Immature natural killer cell (primary cell): Measurements from ENCODE around the gene ARHGEF25. TPM values are rescaled to one million over a fixed set of nuclear protein-coding genes. Genes with fewer than 3 reads are reported as not detected.
A peak's percentile ranks its signal among the peaks of the same experiment; 100 is the strongest.

Source experiments
- DNase-seq, 3 donors: peaks; one replicate each; pipeline ENCODE4 v3.0.0; 2022; ENCODE audit warnings: mixed read lengths in 1 of 3
- H3K27ac Mint-ChIP-seq, 6 donors: one replicate each; pipeline ENCODE4 v1.8.0; 2020; ENCODE audit warnings: mixed read lengths in 6 of 6, mild to moderate bottlenecking in 5 of 6, inconsistent platforms in 4 of 6, moderate library complexity in 3 of 6
- H3K27me3 Mint-ChIP-seq, 3 donors: one replicate each; pipeline ENCODE4 v1.8.0; 2020 to 2021; ENCODE audit warnings: low read depth in 3 of 3, mild to moderate bottlenecking in 3 of 3, mixed read lengths in 3 of 3, moderate library complexity in 3 of 3, inconsistent platforms in 1 of 3
- H3K36me3 Mint-ChIP-seq, 3 donors: one replicate each; pipeline ENCODE4 v1.8.0; 2020; ENCODE audit warnings: mixed read lengths in 3 of 3, inconsistent platforms in 2 of 3, mild to moderate bottlenecking in 2 of 3
- H3K4me1 Mint-ChIP-seq, 2 donors: one replicate each; pipeline ENCODE4 v1.8.0; 2020; ENCODE audit warnings: inconsistent platforms in 2 of 2, mild to moderate bottlenecking in 2 of 2, mixed read lengths in 2 of 2, moderate library complexity in 1 of 2
- H3K4me3 Mint-ChIP-seq, 5 donors: one replicate each; pipeline ENCODE4 v1.8.0; 2020; ENCODE audit warnings: mild to moderate bottlenecking in 5 of 5, mixed read lengths in 5 of 5, inconsistent platforms in 3 of 5, moderate library complexity in 3 of 5
- H3K9me3 Mint-ChIP-seq, 6 donors: one replicate each; pipeline ENCODE4 v1.8.0; 2020; ENCODE audit warnings: mild to moderate bottlenecking in 6 of 6, mixed read lengths in 6 of 6, inconsistent platforms in 4 of 6, moderate library complexity in 3 of 6
- polyA plus RNA-seq, 3 donors: library from polyadenylated mRNA; unstranded; fragments of 300-500 nt; fragmentation: Illumina TruSeq; gene quantifications; one replicate each; pipeline ENCODE4 v1.2.3, GENCODE V29; 2021

ARHGEF25 gene
- polyA plus RNA-seq, 3 donors from 2014 or later: 0.27 TPM; not detected in 2

DNA sequence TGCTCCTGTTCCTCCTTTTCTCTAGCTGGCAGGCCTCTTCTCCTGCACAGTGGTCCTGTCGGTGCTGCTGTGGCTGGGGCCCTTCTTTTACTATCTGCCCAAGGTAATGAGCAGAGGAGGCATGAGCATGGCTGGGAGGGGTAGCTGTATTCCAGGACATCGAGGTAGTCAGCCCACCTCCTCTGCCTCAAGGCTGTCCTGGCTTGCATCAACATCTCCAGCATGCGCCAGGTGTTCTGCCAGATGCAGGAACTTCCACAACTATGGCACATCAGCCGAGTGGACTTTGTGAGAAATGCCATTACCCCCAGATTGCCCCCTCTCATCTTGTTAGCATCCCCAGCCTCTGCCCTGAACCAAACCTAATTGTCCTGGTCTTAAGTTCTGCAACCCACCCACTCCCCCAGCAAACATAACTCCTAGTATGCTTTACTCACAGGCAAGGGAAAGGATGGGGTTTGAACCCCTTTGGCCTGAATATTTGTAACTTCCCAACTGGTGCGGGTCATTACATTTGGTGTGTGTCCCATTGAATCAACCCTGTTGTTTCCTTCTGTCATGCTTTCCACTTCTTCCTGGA is 12.7 kb downstream of the ARHGEF25 start:
- Mint-ChIP-seq H3K27me3 (peaks cover 39 to 68% (median 41%) of the 10 kb centered on the region in 3 donors), H3K9me3 (no peaks in the 10 kb centered on the region), H3K27ac (no peak overlapping the region), H3K4me3 (peak overlapping the region in 1 of 5 donors; percentile 42), H3K36me3 (peaks cover 0 to 4% (median 0%) of the 10 kb centered on the region in 3 donors), H3K4me1 (peaks cover 32 to 38% of the 10 kb centered on the region in 2 donors)
- DNase-seq: no peak

- Mint-ChIP-seq H3K36me3 (peaks cover 0 to 4% (median 0%) of the 10 kb centered on the region in 3 donors), H3K9me3 (no peaks in the 10 kb centered on the region), H3K27me3 (peaks cover 38 to 64% (median 39%) of the 10 kb centered on the region in 3 donors), H3K4me3 (peak overlapping the region in 1 of 5 donors; percentile 42), H3K27ac (no peak overlapping the region), H3K4me1 (peaks cover 26 to 32% of the 10 kb centered on the region in 2 donors)
- no peak for DNase-seq
These were observed 13.4 kb downstream of the ARHGEF25 start for GRCh38 chr12:57624441-57625220.

- no peak for DNase-seq
- peaks cover 21 to 27% of the 10 kb centered on the region in 2 donors for H3K4me1 Mint-ChIP-seq
- no peaks in the 10 kb centered on the region for H3K9me3 Mint-ChIP-seq
- peaks cover 0 to 4% (median 0%) of the 10 kb centered on the region in 3 donors for H3K36me3 Mint-ChIP-seq
- peaks cover 36 to 64% (median 40%) of the 10 kb centered on the region in 3 donors for H3K27me3 Mint-ChIP-seq
- H3K27ac Mint-ChIP-seq: no peak overlapping the region
- no peak overlapping the region for H3K4me3 Mint-ChIP-seq
These were observed 14.2 kb downstream of the ARHGEF25 start for GRCh38 chr12:57625261-57626032.

DNA sequence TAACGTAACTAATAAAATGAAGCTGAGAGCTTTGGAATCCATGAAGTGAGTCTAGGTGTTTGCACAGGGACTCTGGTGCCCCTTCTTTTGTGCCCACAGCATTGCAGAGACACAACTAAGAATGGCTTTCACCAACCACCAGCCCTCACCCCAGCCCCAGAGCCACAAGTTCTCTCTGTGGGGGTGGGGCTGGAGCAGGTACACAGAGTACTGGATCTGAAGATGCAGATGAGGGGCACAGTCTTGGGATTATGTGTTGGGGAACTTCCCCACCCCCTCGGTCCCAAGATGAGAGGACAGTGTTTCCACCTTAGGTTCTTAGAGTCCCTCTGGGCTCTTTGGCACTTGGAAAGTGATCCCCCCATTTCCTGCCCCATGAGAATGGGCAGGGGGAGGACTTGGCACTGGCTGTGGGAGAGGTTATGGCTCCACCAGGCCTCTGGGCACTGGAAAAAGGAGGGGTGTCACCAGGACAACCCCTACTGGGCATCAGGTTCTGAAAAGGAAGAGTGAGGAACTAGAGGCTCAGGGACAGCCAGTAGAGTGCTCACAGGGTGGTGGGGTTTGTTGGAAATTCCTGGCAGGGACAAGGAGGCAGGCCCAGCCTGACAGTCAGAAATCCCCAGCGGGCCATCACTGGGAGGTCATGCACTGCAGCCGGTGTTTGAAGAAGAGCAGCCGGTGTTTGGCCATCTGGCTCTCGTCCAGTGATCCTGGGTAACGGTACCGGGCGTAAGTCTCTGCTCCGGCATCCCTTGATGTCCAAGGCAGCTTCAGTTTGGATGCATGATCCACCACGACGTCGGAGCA is 15.1 kb downstream of the ARHGEF25 start:
- Mint-ChIP-seq H3K9me3 (no peaks in the 10 kb centered on the region), H3K27ac (no peak overlapping the region), H3K27me3 (peaks cover 33 to 61% (median 35%) of the 10 kb centered on the region in 3 donors), H3K4me1 (peaks cover 12 to 18% of the 10 kb centered on the region in 2 donors), H3K36me3 (peaks cover 0 to 4% (median 0%) of the 10 kb centered on the region in 3 donors), H3K4me3 (peak overlapping the region in 2 of 5 donors; percentile 10 to 46)
- DNase-seq: no peak

- no peak overlapping the region for H3K27ac Mint-ChIP-seq
- H3K9me3 Mint-ChIP-seq: no peaks in the 10 kb centered on the region
- no peak for DNase-seq
- H3K4me1 Mint-ChIP-seq: peaks cover 5 to 11% of the 10 kb centered on the region in 2 donors
- peak overlapping the region in 2 of 5 donors; percentile 10 to 35 for H3K4me3 Mint-ChIP-seq
- peaks cover 31 to 59% (median 32%) of the 10 kb centered on the region in 3 donors for H3K27me3 Mint-ChIP-seq
- H3K36me3 Mint-ChIP-seq: peaks cover 0 to 4% (median 0%) of the 10 kb centered on the region in 3 donors
These were observed 15.7 kb downstream of the ARHGEF25 start for GRCh38 chr12:57626921-57627445.

- H3K9me3 Mint-ChIP-seq: no peaks in the 10 kb centered on the region
- H3K4me1 Mint-ChIP-seq: peaks cover 4 to 6% of the 10 kb centered on the region in 2 donors
- DNase-seq: no peak
- H3K4me3 Mint-ChIP-seq: peak overlapping the region in 2 of 5 donors; percentile 5 to 21
- peaks cover 0 to 4% (median 0%) of the 10 kb centered on the region in 3 donors for H3K36me3 Mint-ChIP-seq
- peaks cover 26 to 52% (median 32%) of the 10 kb centered on the region in 3 donors for H3K27me3 Mint-ChIP-seq
- H3K27ac Mint-ChIP-seq: no peak overlapping the region
These were observed 16.5 kb downstream of the ARHGEF25 start for GRCh38 chr12:57627501-57628279.

DNA sequence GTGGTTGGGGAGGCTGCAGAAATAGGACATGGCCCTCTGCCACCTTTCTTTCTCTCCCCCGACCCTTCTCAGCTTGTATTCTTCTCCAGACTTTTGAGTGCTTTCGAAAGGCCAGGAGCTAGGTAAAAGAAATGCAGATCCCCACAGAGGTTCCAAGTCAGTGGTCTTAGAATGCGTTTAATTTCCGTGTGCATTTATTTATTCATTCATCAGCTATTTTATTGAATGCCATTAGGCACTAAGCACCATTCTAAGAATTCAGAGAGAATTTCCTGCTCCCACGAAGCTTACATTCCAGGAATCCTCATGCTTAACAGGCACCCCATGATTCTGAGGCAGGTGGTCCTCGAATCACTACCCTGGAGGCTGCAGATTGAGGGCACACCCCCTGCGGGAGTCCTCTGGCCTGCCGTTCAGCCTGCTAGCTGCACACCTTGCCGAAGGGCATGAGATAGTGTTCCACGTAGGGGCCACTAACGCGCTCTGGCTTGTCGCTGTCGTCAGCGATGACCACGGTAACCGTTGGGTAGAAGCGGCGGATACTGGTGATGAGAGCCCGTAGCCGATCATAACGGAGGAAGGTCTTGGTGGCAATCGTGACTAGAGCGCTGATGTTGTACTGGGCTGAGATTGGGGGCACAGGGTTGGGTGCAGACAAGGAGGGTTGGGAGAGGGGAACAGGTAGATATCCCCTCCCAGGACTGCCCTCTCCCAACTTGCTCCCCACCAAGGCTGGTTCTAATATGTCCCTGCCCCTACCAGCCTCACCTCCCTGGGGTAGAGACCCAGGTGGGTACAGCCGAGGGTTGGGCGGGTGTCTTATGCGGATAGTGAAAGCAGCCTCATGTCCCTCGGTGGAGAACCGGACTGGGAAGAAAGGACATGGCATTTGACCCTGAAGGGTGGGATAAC is 17.3 kb downstream of the ARHGEF25 start:
- no peak overlapping the region for H3K27ac Mint-ChIP-seq
- peaks cover 0 to 4% (median 0%) of the 10 kb centered on the region in 3 donors for H3K36me3 Mint-ChIP-seq
- H3K9me3 Mint-ChIP-seq: no peaks in the 10 kb centered on the region
- H3K27me3 Mint-ChIP-seq: peaks cover 25 to 53% (median 28%) of the 10 kb centered on the region in 3 donors
- no peak for DNase-seq
- peak overlapping the region in 1 of 5 donors; percentile 21 for H3K4me3 Mint-ChIP-seq
- H3K4me1 Mint-ChIP-seq: peaks cover 6 to 9% of the 10 kb centered on the region in 2 donors

- Mint-ChIP-seq H3K9me3 (no peaks in the 10 kb centered on the region), H3K27me3 (peaks cover 21 to 42% (median 22%) of the 10 kb centered on the region in 3 donors), H3K36me3 (no peaks in the 10 kb centered on the region), H3K27ac (no peak overlapping the region), H3K4me1 (peaks cover 6 to 9% of the 10 kb centered on the region in 2 donors), H3K4me3 (no peak overlapping the region)
- no peak for DNase-seq
These were observed 18.7 kb downstream of the ARHGEF25 start for GRCh38 chr12:57629897-57630471.

DNA sequence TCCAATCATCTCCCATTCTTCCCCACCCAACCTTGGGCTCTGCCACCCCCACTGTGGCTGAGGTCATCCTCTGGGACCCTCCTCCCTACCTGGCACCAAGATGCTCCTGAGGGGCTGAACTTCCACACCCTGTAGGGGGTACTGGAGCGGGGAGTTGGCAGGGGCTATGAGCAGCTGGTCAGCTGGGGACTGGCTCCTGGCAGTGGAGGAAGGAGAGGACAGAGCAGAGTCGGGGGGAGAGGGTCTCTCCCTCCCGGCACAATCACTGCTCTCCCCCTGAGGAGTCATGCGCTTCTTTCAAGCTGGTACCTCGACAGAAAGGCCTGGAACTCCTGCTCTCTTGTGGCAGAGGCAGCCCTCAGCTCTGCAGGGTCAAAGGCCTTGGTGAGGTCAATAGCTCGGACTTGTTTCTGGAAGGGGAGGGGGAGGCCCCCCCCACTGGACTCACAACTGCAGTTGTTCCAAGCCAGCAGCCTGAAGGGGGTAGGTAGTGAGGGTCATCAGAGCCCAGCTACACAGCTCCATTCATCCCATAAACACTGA is 19.7 kb downstream of the ARHGEF25 start:
- H3K27ac Mint-ChIP-seq: no peak overlapping the region
- H3K36me3 Mint-ChIP-seq: no peaks in the 10 kb centered on the region
- H3K4me1 Mint-ChIP-seq: peaks cover 6 to 9% of the 10 kb centered on the region in 2 donors
- no peak for DNase-seq
- H3K4me3 Mint-ChIP-seq: no peak overlapping the region
- H3K27me3 Mint-ChIP-seq: peaks cover 16 to 36% (median 20%) of the 10 kb centered on the region in 3 donors
- H3K9me3 Mint-ChIP-seq: no peaks in the 10 kb centered on the region

- no peaks in the 10 kb centered on the region for H3K36me3 Mint-ChIP-seq
- peak overlapping the region in 2 of 5 donors; percentile 17 to 52 for H3K4me3 Mint-ChIP-seq
- no peak overlapping the region for H3K27ac Mint-ChIP-seq
- H3K27me3 Mint-ChIP-seq: peaks cover 12 to 34% (median 15%) of the 10 kb centered on the region in 3 donors
- H3K4me1 Mint-ChIP-seq: peaks cover 6 to 9% of the 10 kb centered on the region in 2 donors
- DNase-seq: no peak
- no peaks in the 10 kb centered on the region for H3K9me3 Mint-ChIP-seq
These were observed 20.4 kb downstream of the ARHGEF25 start for GRCh38 chr12:57631566-57632072.
